Measurements from ENCODE around the gene MGME1. TPM values are rescaled to one million over a fixed set of nuclear protein-coding genes. Genes with fewer than 3 reads are reported as not detected.

Gene MGME1
- total RNA-seq, 4 donors from 2014 or later: 4.6 to 14.7 (median 8.7) TPM

- H3K36me3 ChIP-seq: no peaks in the 10 kb centered on the region
- H3K4me1 ChIP-seq: no peaks in the 10 kb centered on the region
- 77 to 84% methylated on average over 8 of the region's 8 CpGs for WGBS, 2 donors
- no peak for DNase-seq (ENCODE audit: low spot score in 2 of 2)
- no peak overlapping the region for H3K4me3 ChIP-seq
- no peak overlapping the region for H3K27ac ChIP-seq
- no peaks in the 10 kb centered on the region for H3K9me3 ChIP-seq
- TF ChIP-seq POLR2A (IDR thresholded peaks at IDR 0.05) (no peak), CTCF (IDR thresholded peaks at IDR 0.05) (no peak), EP300 (IDR thresholded peaks at IDR 0.05) (no peak)
- H3K27me3 ChIP-seq: no peaks in the 10 kb centered on the region
These were observed 61.2 kb downstream of the MGME1 start for GRCh38 chr20:18030020-18030419.

DNA sequence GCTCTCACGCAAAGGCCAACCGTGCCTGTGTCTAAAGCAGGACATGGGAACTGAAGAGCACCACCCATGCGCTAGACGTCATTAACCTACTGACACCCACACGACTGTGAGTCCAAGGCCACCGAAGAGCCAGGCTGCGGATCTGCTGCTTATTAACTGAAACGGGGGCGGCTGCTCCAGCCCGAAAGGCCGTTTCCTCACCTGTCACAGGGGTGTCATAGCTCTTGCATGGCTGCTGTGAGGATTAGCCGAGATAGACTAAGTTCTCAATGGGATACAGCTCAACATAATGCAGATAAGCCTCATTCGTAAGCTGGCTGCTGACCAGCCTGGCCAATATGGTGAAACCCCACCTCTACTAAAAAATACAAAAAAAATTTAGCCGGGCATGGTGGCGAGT lies 62.2 kb downstream of the MGME1 start:
- no peak for DNase-seq (ENCODE audit: low spot score in 2 of 2)
- Histone ChIP-seq H3K27ac (no peak overlapping the region), H3K27me3 (no peaks in the 10 kb centered on the region), H3K9me3 (no peaks in the 10 kb centered on the region), H3K4me3 (no peak overlapping the region), H3K4me1 (no peaks in the 10 kb centered on the region), H3K36me3 (no peaks in the 10 kb centered on the region)
- TF ChIP-seq EP300 (IDR thresholded peaks at IDR 0.05): no peak
- TF ChIP-seq CTCF (IDR thresholded peaks at IDR 0.05): no peak
- no peak for TF ChIP-seq POLR2A (IDR thresholded peaks at IDR 0.05)
- 83 to 87% methylated on average over 13 to 15 of the region's 15 CpGs for WGBS, 2 donors

DNA sequence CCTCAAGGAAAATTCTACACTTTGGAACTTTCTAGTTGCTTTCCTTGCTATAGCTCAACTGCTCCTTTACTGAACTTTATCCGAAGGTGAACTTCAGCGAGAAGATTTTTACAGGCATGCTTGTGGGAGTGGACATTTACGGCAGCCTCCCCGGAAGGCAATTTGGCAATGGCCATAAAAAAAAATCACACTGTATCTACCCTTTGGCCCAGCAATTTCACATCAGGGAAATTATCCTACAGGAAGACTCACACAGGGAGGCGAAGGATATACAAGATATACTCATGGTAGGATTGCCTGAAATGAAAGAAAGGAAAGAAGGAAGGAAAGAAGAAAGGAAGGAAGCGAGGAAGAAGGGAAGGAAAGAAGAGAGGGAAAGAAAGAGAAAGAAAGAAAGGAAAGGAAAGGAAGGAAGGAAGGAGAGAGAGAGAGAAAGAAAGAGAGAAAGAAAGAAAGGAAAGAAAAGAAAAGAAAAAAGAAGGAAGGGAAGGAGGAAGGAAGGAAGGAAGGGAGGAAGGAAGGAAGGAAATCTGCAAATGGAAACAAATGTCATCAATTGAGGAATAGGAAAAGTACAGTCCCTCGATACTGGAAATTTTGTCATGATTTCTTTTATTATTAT lies 63.2 kb downstream of the MGME1 start:
- TF ChIP-seq POLR2A (IDR thresholded peaks at IDR 0.05): no peak
- TF ChIP-seq CTCF (IDR thresholded peaks at IDR 0.05): no peak
- no peak for TF ChIP-seq EP300 (IDR thresholded peaks at IDR 0.05)
- no peak for DNase-seq (ENCODE audit: low spot score in 2 of 2)
- Histone ChIP-seq H3K4me1 (no peaks in the 10 kb centered on the region), H3K4me3 (no peak overlapping the region), H3K27me3 (no peaks in the 10 kb centered on the region), H3K9me3 (no peaks in the 10 kb centered on the region), H3K36me3 (no peaks in the 10 kb centered on the region), H3K27ac (no peak overlapping the region)
- 57 to 61% methylated on average over 7 of the region's 7 CpGs for WGBS, 2 donors

- no peak for DNase-seq (ENCODE audit: low spot score in 2 of 2)
- no peaks in the 10 kb centered on the region for H3K9me3 ChIP-seq
- WGBS, 2 donors: 43 to 46% methylated on average over 16 to 17 of the region's 17 CpGs
- H3K4me3 ChIP-seq: no peak overlapping the region
- no peaks in the 10 kb centered on the region for H3K4me1 ChIP-seq
- H3K36me3 ChIP-seq: no peaks in the 10 kb centered on the region
- no peaks in the 10 kb centered on the region for H3K27me3 ChIP-seq
- TF ChIP-seq EP300 (IDR thresholded peaks at IDR 0.05): no peak
- TF ChIP-seq CTCF (IDR thresholded peaks at IDR 0.05): no peak
- no peak for TF ChIP-seq POLR2A (IDR thresholded peaks at IDR 0.05)
- no peak overlapping the region for H3K27ac ChIP-seq
These were observed 64.4 kb downstream of the MGME1 start for GRCh38 chr20:18032977-18033892.

DNA sequence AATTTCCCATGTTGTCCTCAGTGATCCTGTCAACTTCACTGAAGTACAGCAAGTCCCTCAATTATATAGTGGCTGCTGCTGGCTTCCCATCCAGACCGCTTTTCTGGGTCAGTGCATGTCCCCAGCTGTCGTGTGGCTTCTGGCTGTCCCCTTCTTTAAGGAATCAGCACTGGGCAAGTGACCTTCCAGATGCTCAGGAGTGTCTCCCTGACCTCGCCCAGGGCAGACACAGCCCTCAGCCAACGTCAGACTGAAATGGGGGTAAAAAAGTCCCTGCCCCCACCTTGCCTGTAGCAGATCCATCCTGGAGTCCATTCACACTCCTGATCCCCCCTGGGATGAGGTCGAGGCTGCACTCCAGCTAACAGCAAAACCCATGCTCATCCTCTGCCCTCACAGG lies 65.2 kb downstream of the MGME1 start:
- Histone ChIP-seq H3K27ac (no peak overlapping the region), H3K4me3 (no peak overlapping the region), H3K36me3 (no peaks in the 10 kb centered on the region), H3K9me3 (no peaks in the 10 kb centered on the region), H3K4me1 (no peaks in the 10 kb centered on the region), H3K27me3 (no peaks in the 10 kb centered on the region)
- TF ChIP-seq EP300 (IDR thresholded peaks at IDR 0.05) (no peak), POLR2A (IDR thresholded peaks at IDR 0.05) (no peak), CTCF (IDR thresholded peaks at IDR 0.05) (no peak)
- 57 to 63% methylated on average over 5 of the region's 5 CpGs for WGBS, 2 donors
- DNase-seq (ENCODE audit: low spot score in 2 of 2): no peak
